Prostate gland (tissue), 2 donors: Measurements from ENCODE around the gene PLA2G4A.

Experiments
- CTCF ChIP-seq, 4 experiments: fragments of 200-600 bp in 2 of 4; fragments of 450-650 bp in 2 of 4; sonication (generic) in 2 of 4; IDR thresholded peaks; 1 replicate in 3 of 4; 2 replicates in 1 of 4; pipeline ENCODE4 v1.5.1; 2016 to 2019; ENCODE audit warnings: antibody characterized with exemption in 4 of 4, mild to moderate bottlenecking in 2 of 4, moderate library complexity in 2 of 4
- POLR2A ChIP-seq: fragments of 450-650 bp; IDR thresholded peaks from one replicate; pipeline ENCODE4 v1.6.1; 2016; ENCODE audit warnings: antibody characterized with exemption, mild to moderate bottlenecking
- POLR2AphosphoS5 ChIP-seq: sonication (generic); formaldehyde crosslinking; IDR thresholded peaks from one replicate; pipeline ENCODE4 v1.6.1; 2017; ENCODE audit warnings: antibody characterized with exemption

GRCh38 chr1:186854102-186854501, 25.4 kb downstream of the PLA2G4A start:
- TF ChIP-seq CTCF (IDR thresholded peaks at IDR 0.05) (no peak), POLR2A (no peak), POLR2AphosphoS5 (no peak)
